Left forelimb (tissue), 1 donor: ENCODE measurements around the gene PDGFA.

Experiments used
- DNase-seq: peaks from one replicate; pipeline ENCODE4 v3.0.0-alpha.2; 2018; ENCODE audit warnings: low spot score

The PDGFA gene

DNA sequence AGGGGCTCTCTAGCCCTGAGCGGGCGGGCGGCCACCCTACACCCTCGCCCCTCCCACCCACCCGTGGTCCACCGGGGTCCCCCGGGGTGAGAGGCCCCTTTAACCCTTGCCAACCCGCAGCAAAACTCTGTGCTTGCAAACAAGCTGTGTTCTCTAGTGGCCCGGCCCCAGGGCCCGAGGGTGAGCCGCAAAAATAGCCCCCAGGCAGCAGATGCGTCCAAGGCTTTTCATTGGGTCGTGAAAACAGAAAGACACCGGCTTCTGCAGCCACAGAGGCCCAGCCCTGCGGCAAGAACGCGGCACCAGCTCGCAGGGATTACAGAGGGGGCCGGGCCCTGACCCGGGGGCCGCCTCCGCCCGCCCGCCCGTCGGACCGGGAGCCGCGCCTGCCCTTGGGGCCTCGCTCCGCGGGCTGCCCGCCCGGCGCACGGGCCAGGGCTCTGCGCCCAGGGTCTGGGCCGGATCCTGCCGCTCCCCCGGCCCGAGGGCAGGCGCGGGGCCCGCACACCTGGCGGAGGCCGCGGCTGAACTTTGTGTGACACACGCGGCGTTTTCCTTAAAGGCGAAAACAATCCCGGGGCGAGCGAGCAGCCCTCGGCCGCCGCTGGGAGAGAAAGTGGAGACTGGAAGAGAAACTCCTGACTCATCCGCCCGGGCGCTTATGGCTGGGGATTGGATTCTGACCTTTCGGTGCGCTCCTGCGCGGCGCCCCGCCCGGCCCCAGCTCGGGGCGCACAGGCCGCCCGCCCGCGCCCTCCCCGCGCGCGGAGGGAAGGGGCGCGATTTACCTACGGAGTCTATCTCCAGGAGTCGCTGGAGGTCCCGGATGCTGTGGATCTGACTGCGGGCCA, 2.8 kb downstream of the PDGFA start:
- DNase-seq, result no peak

DNA sequence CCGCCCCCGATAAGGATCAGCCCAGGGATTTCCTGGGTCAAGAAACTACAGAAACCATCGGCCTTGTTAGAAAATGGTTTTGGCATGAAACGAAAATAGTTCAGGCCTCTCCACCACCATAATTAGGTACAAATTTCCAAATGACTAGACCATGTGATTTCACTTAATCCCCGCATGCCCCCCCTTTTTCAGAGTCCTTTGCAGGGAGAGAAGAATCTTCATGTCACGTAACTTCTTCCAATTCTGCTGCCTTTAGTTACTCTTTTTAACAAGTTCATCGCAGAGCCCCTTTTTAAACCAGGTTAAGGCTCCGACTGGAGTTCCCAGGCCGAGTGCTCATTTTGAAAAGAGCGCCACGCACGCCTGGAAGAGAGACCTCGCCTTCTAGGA, 3.4 kb downstream of the PDGFA start:
- DNase-seq, result no peak

DNA sequence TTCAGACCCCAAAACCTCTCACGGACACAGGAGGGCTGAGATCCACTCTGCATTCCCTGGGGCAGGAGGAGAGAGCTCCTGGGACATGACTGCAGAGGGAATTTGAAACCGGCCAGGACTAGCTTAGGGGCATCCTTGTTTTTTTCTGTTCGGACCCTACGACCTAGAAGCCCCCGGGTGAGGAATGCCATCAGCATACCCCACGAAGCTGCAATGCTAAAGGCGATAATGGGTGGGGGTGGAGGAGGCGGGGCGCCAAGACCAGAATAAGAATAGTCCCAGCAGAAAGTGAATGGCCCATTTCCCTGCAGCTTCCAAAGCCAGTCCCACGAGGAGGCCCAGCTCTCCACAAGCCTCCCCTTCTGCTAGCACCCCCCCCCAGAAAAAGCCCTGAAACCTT, 4.0 kb downstream of the PDGFA start:
- no peak for DNase-seq

DNA sequence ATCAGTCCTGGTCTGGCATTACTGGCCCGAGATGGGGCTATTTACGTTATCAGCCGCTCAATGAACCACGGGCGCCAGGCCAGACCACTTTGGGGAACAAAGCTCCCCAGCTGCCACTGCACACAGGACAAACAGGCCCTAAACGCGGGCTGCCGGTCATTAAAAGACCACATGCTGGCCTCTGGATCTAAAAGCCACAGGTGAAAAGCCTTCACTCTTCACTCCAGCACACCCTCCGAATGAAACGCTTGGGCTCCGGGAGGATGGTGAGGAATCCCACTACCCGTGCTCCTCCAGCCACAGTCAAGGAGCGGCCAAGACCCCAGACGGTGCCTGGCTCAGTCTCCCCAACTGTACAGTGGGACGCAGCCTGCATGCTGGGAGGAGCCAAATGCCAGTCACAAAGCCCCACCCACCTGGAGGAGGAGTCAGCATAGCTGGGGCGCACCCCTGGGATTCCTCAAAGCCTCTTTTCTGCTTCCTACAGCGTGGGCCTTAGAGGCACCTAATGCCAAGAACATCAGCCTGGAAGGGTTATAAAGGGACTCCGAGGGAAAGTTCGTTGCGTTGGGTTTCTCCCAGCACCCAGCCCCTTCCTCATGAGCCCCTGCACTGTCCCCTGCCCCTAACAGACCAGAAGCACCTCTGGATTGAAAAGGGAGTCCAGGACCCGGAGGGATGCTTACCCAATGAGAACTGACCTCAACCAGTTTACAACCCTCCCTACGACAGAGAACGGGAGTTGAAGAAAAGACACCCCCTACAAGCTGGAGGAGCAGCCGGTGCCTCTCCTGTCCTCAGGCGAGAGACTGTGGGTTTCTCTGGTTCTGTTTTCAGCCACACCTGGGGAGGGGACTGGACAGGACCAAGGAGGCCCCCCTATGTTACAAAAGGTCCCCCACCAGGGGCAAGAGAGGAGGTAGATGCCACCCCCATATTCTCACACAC, 4.7 kb downstream of the PDGFA start:
- no peak for DNase-seq

DNA sequence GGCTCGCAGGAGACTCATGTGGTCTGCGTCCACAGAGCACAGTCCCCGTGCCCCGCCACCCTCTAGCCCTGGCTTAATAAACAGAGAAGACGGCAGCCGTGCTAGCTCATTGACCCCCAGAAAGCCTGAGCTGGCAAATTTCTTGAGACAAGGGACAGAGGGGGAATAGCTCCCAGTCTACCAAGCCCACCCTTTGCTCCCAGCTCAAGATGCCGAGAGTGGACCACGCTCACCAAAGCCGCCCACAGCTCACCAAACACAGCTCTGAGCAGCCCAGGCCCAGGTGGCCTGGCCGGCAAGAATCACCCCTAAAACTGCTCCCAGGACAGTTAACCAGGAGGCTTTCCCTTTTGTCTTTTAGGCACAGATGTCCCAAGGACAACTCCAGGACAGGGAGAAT, 5.4 kb downstream of the PDGFA start:
- DNase-seq, result no peak

DNA sequence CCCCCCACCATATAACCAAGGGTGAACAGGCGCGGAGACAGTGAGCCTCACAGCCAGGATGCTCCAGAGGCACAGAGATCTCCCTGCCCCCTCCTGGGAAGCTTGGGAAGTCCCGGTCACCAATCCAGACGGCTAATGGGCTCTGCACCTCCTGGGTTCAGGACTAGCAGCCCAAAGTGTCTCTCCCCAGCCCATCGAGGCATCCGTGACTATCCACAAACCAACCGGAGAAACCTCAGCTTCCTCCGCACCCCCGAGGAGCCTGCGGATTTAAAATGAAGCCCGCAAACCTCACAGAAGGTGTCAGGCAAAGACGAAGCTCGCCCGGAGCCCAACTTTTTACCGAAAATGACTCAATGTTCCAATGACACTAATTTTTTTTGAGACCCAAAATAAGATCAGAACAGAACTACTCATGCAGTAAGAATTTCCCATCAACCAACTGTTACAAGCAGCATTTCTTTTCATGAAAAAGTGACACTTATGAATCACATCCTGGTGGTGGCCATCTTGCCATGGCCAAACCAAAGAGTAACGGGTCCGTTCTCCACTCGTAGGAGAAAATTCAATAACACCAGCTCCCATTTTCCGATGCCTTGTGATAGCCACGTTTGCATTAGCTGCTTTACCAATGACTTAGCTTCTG, 6.0 kb downstream of the PDGFA start:
- DNase-seq, result no peak

DNA sequence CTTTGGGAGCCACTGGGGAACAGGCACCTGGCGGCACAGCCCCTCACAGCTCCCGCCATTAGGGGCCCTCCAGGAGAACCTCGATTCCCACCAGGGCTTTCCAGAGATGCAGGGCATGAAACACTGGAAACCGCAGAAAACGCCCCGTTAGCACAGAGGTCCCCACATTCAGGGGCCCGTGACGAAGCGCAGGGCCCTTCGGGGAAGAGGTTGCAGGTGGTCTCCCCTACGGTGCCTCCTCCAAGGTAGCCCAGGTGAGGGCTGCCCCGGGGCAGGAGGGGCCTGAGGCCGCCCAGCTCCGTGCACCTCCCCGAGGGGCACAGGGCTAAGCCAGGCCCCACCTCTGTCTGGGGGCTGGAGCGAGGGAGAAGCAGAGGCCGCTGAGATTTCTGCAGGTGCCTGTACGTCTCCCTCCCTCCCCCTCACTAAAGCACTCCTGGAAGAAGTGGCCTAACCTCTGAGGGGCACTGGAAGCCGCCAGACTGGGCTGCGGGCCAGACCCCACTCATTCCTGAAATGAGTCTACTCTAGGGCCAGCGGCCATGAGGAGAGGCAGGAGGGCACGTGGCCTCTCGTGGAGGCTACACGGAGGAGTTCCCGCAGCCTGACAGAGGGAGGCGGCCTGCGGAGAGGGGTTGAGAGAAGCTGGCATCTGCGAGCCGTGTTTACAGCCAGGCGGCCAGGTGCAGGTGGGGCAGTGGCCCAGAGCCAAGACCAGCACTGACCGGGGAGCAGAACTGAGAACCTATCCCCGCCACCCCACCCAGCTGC, 6.9 kb downstream of the PDGFA start:
- no peak for DNase-seq

DNA sequence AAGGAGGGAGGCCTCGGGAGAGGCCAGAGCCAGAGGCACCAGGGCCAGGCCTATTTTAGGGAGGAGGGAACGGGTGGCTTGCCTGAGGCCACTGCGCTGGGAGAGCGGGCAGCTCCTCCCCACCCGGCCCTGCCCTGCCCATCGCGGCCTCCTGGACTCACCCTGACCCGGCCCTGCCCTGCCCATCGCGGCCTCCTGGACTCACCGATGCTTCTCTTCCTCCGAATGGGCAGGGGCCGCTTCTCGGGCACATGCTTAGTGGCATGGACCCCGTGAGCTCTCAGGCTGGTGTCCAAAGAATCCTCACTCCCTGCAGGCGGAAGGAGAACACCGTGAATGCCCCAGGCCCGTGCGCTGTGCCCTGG, 7.5 kb downstream of the PDGFA start:
- DNase-seq, result no peak

DNA sequence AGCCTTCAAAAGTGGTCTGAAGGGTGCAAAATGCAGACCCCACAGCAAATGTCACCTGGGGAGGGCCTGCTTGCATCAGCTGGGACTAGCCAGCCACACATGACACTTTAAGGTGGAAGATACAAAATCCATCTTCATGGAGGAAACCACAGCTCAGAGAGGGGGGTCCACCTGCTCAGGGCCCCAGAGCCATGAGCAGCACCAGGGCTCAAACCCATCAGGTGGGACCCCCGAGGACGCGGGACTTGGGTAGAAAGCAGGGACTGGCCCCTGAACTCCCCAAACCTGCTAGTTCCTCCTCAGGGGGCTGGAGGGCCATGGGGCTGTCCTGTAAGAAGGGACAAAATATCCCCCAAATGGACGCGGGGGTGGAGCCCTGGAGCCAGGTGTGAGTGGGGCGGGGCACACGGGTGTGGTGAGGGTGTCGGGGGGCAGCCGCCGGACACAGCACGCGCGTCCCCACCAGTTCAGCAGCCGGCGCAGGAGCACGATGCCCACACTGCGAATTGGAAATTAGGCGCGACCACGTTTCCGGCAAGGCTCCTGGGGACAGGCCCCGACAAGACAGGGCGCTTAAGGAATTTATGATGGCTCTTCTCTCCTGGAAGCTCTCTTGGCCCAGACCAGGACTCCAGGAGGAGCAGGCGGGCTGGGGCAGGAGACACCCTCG, 8.0 kb downstream of the PDGFA start:
- no peak for DNase-seq

DNA sequence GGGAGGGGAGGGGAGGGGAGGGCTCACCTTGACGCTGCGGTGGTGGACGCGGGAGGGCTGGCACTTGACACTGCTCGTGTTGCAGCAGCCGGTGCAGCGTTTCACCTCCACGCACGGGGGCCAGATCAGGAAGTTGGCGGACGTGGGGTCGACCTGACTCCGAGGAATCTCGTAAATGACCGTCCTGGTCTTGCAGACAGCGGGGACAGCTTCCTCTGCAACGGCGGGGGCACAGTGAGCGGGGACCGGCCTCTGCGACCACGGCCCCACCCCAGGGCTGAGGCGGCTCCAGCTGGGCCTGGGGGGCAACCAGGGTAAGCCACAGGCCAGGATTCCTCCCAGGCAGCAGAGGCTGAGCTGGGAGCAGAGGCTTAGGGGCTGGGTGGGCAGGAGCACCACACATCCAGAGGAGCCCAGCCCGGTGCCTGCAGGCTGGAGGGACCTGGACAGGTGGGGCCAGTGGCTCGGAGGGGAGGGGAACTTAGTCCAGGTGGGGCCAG, 8.8 kb downstream of the PDGFA start:
- no peak for DNase-seq

DNA sequence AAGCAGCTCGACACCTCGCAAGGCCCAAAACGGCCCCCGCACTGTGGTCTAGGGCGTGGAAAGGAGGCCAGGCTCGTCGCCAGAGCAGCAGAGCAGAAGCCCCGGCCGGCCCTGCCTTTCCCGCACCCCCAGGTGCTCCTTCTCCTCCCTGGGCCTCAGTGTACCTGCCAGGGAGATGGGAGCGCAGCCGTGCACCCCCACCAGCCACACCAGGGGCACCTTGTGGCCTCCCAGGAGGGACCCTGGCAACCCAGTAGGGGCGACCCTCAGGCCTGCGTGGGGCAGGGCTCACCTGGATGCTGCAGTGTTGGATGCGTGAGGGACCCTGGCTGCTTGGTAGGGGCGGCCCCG, 9.5 kb downstream of the PDGFA start:
- DNase-seq, result no peak

DNA sequence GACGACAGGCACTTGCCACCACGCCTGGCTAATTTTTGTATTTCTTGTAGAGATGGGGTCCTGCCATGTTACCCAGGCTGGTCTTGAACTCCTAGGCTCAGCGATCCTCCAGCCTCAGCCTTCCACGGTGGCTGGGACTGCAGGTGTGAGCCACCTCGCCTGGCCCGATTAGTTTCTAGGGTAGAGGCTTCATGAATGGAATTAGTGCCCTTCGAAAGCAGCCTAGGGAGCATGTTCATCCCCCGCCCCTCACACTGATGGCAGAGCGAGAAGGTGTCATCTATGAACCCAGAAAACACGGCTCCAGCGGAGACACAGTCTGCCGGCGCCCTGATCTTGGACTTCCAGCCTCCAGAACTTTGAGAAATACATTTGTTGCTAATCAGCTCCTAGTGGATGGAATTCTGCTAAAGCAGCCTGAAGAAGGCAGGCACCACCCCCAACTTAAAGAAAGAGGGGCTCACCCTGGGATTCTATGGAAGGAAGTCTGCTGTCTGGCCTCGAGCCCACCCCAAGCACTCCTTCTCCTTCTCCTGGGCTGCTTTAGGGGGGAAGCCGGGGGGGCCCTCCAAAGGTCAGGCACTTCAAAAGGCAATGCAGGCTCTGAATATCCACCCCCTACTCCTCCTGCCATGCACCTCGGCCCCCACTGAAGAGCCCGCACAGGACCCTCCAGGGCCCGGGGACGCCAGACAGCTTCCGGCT, 10.1 kb downstream of the PDGFA start:
- no peak for DNase-seq

DNA sequence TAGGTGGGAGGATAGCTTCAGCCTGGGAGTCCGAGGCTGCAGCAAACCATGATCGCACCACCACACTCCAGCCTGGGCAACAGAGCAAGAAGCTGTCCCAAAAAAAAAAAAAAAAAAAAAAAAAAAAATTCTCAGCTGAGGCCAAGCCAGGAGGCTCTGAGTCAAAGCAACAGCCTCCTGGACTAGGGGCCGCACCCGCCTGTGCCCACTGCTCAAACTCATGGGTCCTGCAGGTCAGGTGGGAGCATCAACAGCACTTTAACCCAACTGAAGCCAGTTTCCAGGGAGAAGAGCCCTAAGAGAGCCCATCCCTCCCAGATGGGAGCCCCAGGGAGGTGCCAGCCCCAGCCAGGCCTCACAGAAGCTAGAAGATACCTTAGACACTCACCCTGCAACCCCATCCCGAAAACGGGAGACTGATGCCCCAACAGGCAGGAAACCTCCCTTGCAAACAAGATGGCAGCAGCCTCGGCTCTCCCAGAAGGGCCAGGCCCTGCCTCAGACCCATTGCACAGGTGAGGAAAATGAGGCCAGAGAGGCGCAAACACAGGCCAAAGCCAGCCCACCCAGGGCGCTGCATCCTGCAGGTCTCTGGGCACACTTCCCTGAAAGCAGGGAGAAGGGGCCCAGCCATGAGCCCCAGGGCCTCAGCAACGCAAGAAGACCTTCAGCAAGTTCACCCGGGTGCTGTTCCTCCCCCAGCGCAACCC, 11.0 kb downstream of the PDGFA start:
- no peak for DNase-seq

DNA sequence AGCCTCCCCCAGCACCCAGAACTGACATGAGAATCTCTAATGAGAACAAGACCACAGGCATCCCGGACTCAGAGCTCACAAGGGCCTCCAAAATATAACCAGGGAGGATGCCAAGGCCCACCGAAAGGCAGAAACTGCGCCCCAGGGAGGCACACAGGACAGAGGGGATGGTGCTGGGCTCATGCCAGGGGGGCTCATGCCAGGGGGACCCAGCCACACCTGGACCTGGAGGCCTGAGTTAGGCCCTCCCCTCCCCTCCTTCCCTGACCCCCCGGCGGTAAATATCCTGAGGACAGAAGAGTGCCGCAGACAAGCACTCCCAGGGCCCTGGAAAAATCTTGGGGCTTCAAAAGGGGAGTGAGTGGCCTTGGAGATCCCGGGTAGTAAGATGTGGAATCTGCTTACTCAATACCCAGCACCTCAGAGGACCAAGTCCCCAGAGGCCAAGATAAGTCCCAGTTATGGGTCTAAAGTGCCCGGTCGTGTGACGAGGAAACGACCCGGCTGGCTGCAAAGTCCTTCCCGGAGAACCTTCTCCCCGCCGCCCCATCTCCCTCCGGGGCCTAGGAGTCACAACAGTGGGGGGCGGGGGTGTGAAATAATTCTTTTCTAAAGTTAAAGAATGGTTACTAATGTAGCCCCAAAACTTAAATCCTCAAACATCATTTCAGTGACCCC, 11.9 kb downstream of the PDGFA start:
- DNase-seq, result no peak

DNA sequence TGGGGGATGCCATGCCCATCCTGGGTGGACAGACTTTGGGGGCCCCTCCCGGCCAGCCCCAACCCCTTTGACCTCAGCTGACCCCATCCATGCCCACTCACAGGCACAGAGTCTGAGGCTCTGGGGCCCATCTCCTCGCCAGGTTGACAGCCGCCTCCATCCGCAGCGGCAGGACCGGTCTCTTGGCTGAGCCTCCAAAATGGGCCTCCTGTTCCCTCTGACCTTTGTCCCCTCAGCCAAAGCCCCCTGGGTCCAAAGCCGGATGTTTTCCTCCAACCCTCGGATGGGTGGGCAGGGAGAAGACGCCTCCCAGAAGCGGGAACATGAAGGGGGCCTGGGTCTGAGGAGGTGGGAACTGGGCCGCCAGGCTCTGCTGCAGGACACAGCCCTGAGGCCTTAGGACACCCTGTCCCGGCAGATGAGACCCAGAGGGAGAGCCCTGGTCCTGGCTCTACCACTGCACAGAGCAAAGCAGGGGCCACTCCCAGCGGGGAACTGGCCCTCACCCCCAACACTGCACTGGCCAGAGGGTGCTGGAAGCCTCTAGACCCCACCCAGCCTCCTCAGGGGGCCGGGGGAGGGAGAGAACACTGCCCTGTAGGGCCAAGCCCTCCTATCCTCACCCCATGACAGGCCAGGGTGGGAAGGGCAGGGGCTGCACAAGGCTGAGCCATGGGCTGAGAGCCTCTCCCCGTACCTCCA, 12.6 kb downstream of the PDGFA start:
- no peak for DNase-seq

DNA sequence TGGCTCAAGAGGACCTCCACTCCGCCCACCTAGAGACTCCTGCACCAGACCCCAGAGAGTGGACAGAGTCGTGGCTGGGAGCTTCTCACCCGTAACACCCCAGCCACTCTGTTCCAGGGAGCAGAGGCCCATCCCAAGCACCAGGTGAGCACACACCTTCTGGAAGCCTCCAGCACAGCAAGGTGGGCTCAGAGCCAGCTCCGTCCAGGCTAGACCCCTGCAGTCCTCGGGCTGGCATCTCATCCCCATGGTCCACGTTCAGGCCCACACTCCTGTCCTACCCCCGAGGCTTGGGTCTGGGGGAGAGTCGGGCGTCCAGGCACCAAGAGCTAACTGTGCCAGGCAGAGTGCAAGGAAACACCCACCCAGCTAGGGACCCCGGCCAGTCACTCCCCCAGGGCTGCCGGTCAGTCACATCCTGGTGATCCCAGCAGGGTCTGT, 13.2 kb downstream of the PDGFA start:
- no peak for DNase-seq

DNA sequence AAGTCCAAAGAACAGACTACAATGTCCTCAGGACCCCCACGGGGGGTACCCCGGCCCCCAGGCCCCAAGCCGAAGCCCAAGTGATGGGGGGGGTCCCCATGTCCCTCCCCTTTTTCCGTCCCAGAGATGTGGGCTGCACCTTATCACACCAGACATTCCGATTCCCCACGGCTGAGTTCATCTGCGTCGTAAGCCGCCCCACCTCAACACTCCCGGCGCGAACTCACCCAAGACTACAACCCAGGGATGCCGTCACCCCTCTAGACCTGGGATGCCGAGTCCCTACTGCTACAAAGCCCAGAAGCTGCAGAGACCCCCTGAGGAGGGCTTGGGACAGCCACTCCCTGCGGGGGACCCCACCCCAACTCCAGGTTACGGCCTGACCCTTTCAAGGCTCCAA, 14.5 kb downstream of the PDGFA start:
- DNase-seq, result no peak

DNA sequence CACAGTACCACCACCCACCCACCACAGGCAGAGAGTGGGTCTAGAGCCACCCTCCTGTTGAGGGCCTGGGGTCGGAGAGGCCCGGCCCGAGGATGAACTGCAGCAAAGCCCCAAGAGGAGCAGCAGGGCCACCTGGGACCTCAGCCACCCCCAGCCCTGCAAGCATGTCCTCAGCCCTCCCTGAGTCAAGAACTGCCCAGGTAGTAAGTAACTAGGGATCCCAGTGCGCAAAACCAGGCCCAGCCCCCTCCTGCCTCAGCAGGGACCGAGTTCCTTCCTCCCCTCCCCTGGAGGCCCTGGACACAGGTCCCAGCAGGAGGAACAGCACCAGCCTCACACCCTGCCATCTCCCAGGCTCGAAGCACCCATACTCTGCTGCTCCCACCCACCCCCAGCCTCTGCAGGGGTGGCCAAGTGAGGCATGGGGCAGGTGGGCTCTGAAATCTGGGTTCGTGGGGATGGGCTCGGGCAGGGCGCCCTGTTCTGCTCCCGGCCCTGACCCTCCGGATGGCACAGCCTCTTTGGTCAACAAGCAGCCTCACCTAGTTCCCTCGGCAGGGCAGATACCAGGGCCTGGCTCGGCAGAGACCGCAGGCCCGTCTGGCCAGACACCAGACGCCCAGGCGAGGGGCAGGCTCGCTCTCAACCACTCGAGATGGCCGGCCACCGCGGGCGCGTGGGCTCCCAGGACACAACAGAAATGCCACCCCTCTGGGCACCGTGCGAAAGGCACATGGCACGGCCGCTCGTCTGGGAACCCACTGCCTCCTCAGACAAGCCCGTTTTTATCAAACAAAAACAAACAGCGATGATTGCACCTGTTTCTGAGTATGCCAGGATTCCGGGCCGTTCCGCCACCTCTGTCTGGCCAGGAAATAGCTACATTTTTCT, 15.2 kb downstream of the PDGFA start:
- DNase-seq, result no peak
